OCI-LY1 (cell line): ENCODE results near the gene SLC1A2.

Experiments
- CTCF ChIP-seq: fragments of 200-600 bp; sonication (generic), shearing (Covaris generic); IDR thresholded peaks from 2 replicates; pipeline ENCODE4 v1.5.1; 2017; ENCODE audit warnings: mild to moderate bottlenecking, antibody characterized with exemption, low read length, moderate library complexity, mixed read lengths
- EZH2 ChIP-seq: fragments of 200-600 bp; sonication (generic), shearing (Covaris generic); IDR thresholded peaks from 2 replicates; pipeline ENCODE4 v1.8.0; 2017; ENCODE audit warnings: borderline replicate concordance, mixed run types, mild to moderate bottlenecking, antibody characterized with exemption, low read length, moderate library complexity, mixed read lengths

DNA sequence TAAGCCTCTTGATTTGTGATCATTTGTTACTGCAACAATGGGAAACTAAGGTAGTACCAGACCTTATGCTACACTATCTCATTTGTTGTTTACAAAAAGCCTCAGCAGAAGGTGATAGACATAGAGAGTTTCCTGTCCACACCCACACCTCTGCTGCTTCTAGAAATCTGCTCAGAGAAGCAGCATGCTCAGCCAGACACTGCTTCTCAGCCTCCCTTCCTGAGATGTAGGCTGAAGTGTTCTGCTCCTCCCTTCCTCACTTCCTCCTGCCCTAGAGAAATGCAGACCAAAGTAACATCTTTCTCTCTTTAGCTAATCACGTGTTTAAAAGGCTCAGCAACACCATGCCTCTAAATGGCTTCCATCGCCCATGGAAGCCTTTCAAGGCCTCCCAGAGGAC lies 88.4 kb downstream of the SLC1A2 start:
- TF ChIP-seq CTCF: no peak
- TF ChIP-seq EZH2: no peak
